ENCODE data around the gene MAPT. TPM values are rescaled to one million over a fixed set of nuclear protein-coding genes. Genes with fewer than 3 reads are reported as not detected.

The MAPT gene
- total and polyA plus RNA-seq, 4 experiments from 2014 or later: 0.22 to 2.1 (median 1.1) TPM

GRCh38 chr17:45983614-45984310, 89.4 kb downstream of the MAPT start:
- Mint-ChIP-seq H3K27ac (no peak overlapping the region), H3K4me1 (peaks cover 0 to 6% (median 0%) of the 10 kb centered on the region in 4 donors), H3K4me3 (no peak overlapping the region), H3K27me3 (peaks cover 0 to 3% of the 10 kb centered on the region in 2 donors), H3K36me3 (no peaks in the 10 kb centered on the region), H3K9me3 (peaks cover 0 to 3% (median 0%) of the 10 kb centered on the region in 8 donors)
- ChIA-PET CTCF (ENCODE audit: partially characterized antibody) (no interaction called here), POLR2A (ENCODE audit: partially characterized antibody) (no interaction called here)
- Histone ChIP-seq H3K4me1 (ENCODE audit: insufficient read depth, low read length) (no peaks in the 10 kb centered on the region), H3K27ac (ENCODE audit: low read depth, low read length) (no peak overlapping the region), H3K36me3 (ENCODE audit: insufficient read depth, low read length) (no peaks in the 10 kb centered on the region), H3K9me3 (ENCODE audit: control insufficient read depth in 1 of 2, low read length in 2 of 2) (no peaks in the 10 kb centered on the region), H3K27me3 (ENCODE audit: insufficient read depth, low read length) (no peaks in the 10 kb centered on the region), H3K4me3 (ENCODE audit: low read length in 2 of 2) (no peak overlapping the region)
- no peak for DNase-seq
- intact Hi-C loops (cut with micrococcal nuclease): no loop called here

GRCh38 chr17:45984368-45984767, 90.0 kb downstream of the MAPT start:
- H3K27ac Mint-ChIP-seq: no peak overlapping the region
- Histone ChIP-seq H3K4me3 (ENCODE audit: low read length in 2 of 2) (no peak overlapping the region), H3K36me3 (ENCODE audit: insufficient read depth, low read length) (no peaks in the 10 kb centered on the region), H3K27me3 (ENCODE audit: insufficient read depth, low read length) (no peaks in the 10 kb centered on the region), H3K4me1 (ENCODE audit: insufficient read depth, low read length) (no peaks in the 10 kb centered on the region), H3K9me3 (ENCODE audit: control insufficient read depth in 1 of 2, low read length in 2 of 2) (no peaks in the 10 kb centered on the region), H3K27ac (ENCODE audit: low read depth, low read length) (no peak overlapping the region)
- POLR2A ChIA-PET (ENCODE audit: partially characterized antibody): no interaction called here
- H3K4me3 Mint-ChIP-seq: no peak overlapping the region
- peaks cover 0 to 3% of the 10 kb centered on the region in 2 donors for H3K27me3 Mint-ChIP-seq
- no peak for DNase-seq
- CTCF ChIA-PET (ENCODE audit: partially characterized antibody): no interaction called here
- no peaks in the 10 kb centered on the region for H3K36me3 Mint-ChIP-seq
- peaks cover 0 to 3% (median 0%) of the 10 kb centered on the region in 8 donors for H3K9me3 Mint-ChIP-seq
- H3K4me1 Mint-ChIP-seq: peaks cover 0 to 6% (median 0%) of the 10 kb centered on the region in 4 donors
- intact Hi-C loops (cut with micrococcal nuclease): no loop called here

- Mint-ChIP-seq H3K27ac (no peak overlapping the region), H3K27me3 (peaks cover 0 to 3% of the 10 kb centered on the region in 2 donors), H3K36me3 (no peaks in the 10 kb centered on the region), H3K4me1 (peaks cover 0 to 6% (median 0%) of the 10 kb centered on the region in 4 donors), H3K4me3 (no peak overlapping the region), H3K9me3 (peaks cover 0 to 3% (median 0%) of the 10 kb centered on the region in 8 donors)
- Histone ChIP-seq H3K27ac (ENCODE audit: low read depth, low read length) (no peak overlapping the region), H3K9me3 (ENCODE audit: control insufficient read depth in 1 of 2, low read length in 2 of 2) (no peaks in the 10 kb centered on the region), H3K4me3 (ENCODE audit: low read length in 2 of 2) (no peak overlapping the region), H3K36me3 (ENCODE audit: insufficient read depth, low read length) (no peaks in the 10 kb centered on the region), H3K4me1 (ENCODE audit: insufficient read depth, low read length) (no peaks in the 10 kb centered on the region), H3K27me3 (ENCODE audit: insufficient read depth, low read length) (no peaks in the 10 kb centered on the region)
- intact Hi-C loops (cut with micrococcal nuclease): no loop called here
- no peak for DNase-seq
- ChIA-PET CTCF (ENCODE audit: partially characterized antibody) (no interaction called here), POLR2A (ENCODE audit: partially characterized antibody) (no interaction called here)
Measured at GRCh38 chr17:45985447-45985846, 91.1 kb downstream of the MAPT start.

GRCh38 chr17:45986056-45986455, 91.7 kb downstream of the MAPT start:
- H3K4me3 ChIP-seq (ENCODE audit: low read length in 2 of 2): no peak overlapping the region
- Mint-ChIP-seq H3K4me3 (no peak overlapping the region), H3K4me1 (peaks cover 0 to 6% (median 0%) of the 10 kb centered on the region in 4 donors), H3K9me3 (peaks cover 0 to 3% (median 0%) of the 10 kb centered on the region in 8 donors), H3K27ac (peak overlapping the region in 1 of 7 donors; percentile 52), H3K36me3 (no peaks in the 10 kb centered on the region), H3K27me3 (peaks cover 0 to 3% of the 10 kb centered on the region in 2 donors)
- no peaks in the 10 kb centered on the region for H3K4me1 ChIP-seq (ENCODE audit: insufficient read depth, low read length)
- no peak for DNase-seq
- ChIA-PET CTCF (ENCODE audit: partially characterized antibody) (no interaction called here), POLR2A (ENCODE audit: partially characterized antibody) (no interaction called here)
- H3K27ac ChIP-seq (ENCODE audit: low read depth, low read length): no peak overlapping the region
- H3K9me3 ChIP-seq (ENCODE audit: control insufficient read depth in 1 of 2, low read length in 2 of 2): no peaks in the 10 kb centered on the region
- no peaks in the 10 kb centered on the region for H3K27me3 ChIP-seq (ENCODE audit: insufficient read depth, low read length)
- intact Hi-C loops (cut with micrococcal nuclease): no loop called here
- no peaks in the 10 kb centered on the region for H3K36me3 ChIP-seq (ENCODE audit: insufficient read depth, low read length)

GRCh38 chr17:45987706-45988105, 93.4 kb downstream of the MAPT start:
- H3K27me3 ChIP-seq (ENCODE audit: insufficient read depth, low read length): no peaks in the 10 kb centered on the region
- Mint-ChIP-seq H3K36me3 (no peaks in the 10 kb centered on the region), H3K27me3 (peaks cover 0 to 1% of the 10 kb centered on the region in 2 donors), H3K4me3 (no peak overlapping the region), H3K27ac (no peak overlapping the region), H3K4me1 (peaks cover 0 to 6% (median 0%) of the 10 kb centered on the region in 4 donors), H3K9me3 (peaks cover 0 to 3% (median 0%) of the 10 kb centered on the region in 8 donors)
- no peak overlapping the region for H3K4me3 ChIP-seq (ENCODE audit: low read length in 2 of 2)
- CTCF ChIA-PET (ENCODE audit: partially characterized antibody): interaction anchor here (1.0 to 1.1 kb wide), 2 partner anchors 15 to 16 kb away, joined by 3 read pairs; no protein-coding TSS in a partner anchor
- no peaks in the 10 kb centered on the region for H3K4me1 ChIP-seq (ENCODE audit: insufficient read depth, low read length)
- no peak overlapping the region for H3K27ac ChIP-seq (ENCODE audit: low read depth, low read length)
- no peak for DNase-seq
- POLR2A ChIA-PET (ENCODE audit: partially characterized antibody): no interaction called here
- intact Hi-C loops (cut with micrococcal nuclease): no loop called here
- no peaks in the 10 kb centered on the region for H3K9me3 ChIP-seq (ENCODE audit: control insufficient read depth in 1 of 2, low read length in 2 of 2)
- no peaks in the 10 kb centered on the region for H3K36me3 ChIP-seq (ENCODE audit: insufficient read depth, low read length)

- no peak for DNase-seq
- Mint-ChIP-seq H3K4me3 (no peak overlapping the region), H3K9me3 (peaks cover 0 to 3% (median 0%) of the 10 kb centered on the region in 8 donors), H3K27me3 (no peaks in the 10 kb centered on the region), H3K36me3 (no peaks in the 10 kb centered on the region), H3K27ac (peak overlapping the region in 4 of 7 donors; percentile 19 to 64 (median 59)), H3K4me1 (peaks cover 0 to 6% (median 0%) of the 10 kb centered on the region in 4 donors)
- ChIA-PET POLR2A (ENCODE audit: partially characterized antibody) (no interaction called here), CTCF (ENCODE audit: partially characterized antibody) (interaction anchor here (1.5 kb wide), 1 partner anchor 12 kb away, joined by 6 read pairs; no protein-coding TSS in a partner anchor)
- H3K27ac ChIP-seq (ENCODE audit: low read depth, low read length): no peak overlapping the region
- H3K9me3 ChIP-seq (ENCODE audit: control insufficient read depth in 1 of 2, low read length in 2 of 2): no peaks in the 10 kb centered on the region
- no peaks in the 10 kb centered on the region for H3K4me1 ChIP-seq (ENCODE audit: insufficient read depth, low read length)
- intact Hi-C loops (cut with micrococcal nuclease): no loop called here
- H3K27me3 ChIP-seq (ENCODE audit: insufficient read depth, low read length): no peaks in the 10 kb centered on the region
- H3K4me3 ChIP-seq (ENCODE audit: low read length in 2 of 2): no peak overlapping the region
- no peaks in the 10 kb centered on the region for H3K36me3 ChIP-seq (ENCODE audit: insufficient read depth, low read length)
Measured at GRCh38 chr17:45989759-45990158, 95.4 kb downstream of the MAPT start.

- H3K4me3 Mint-ChIP-seq: no peak overlapping the region
Measured at GRCh38 chr17:45990886-45991285, 96.5 kb downstream of the MAPT start.

More at GRCh38 chr17:45990886-45991285, 96.5 kb downstream of the MAPT start:
- ChIA-PET CTCF (ENCODE audit: partially characterized antibody) (interaction anchor here (1.5 kb wide), 1 partner anchor 11 kb away, joined by 6 read pairs; no protein-coding TSS in a partner anchor), POLR2A (ENCODE audit: partially characterized antibody) (interaction anchor here (0.6 kb wide), 1 partner anchor 30 kb away, joined by 3 read pairs; no protein-coding TSS in a partner anchor)
- Histone ChIP-seq H3K27me3 (ENCODE audit: insufficient read depth, low read length) (no peaks in the 10 kb centered on the region), H3K4me1 (ENCODE audit: insufficient read depth, low read length) (no peaks in the 10 kb centered on the region), H3K36me3 (ENCODE audit: insufficient read depth, low read length) (no peaks in the 10 kb centered on the region), H3K4me3 (ENCODE audit: low read length in 2 of 2) (no peak overlapping the region), H3K9me3 (ENCODE audit: control insufficient read depth in 1 of 2, low read length in 2 of 2) (no peaks in the 10 kb centered on the region), H3K27ac (ENCODE audit: low read depth, low read length) (no peak overlapping the region)
- no peak overlapping the region for H3K27ac Mint-ChIP-seq
- H3K9me3 Mint-ChIP-seq: peaks cover 0 to under 1% (median 0%) of the 10 kb centered on the region in 8 donors
- H3K4me1 Mint-ChIP-seq: peaks cover 0 to 1% (median 0%) of the 10 kb centered on the region in 4 donors
- intact Hi-C loops (cut with micrococcal nuclease): no loop called here
- H3K27me3 Mint-ChIP-seq: no peaks in the 10 kb centered on the region
- no peaks in the 10 kb centered on the region for H3K36me3 Mint-ChIP-seq
- DNase-seq: no peak
